ENCODE results near the gene LMF1.
"Not testable (repeated sequence)": the region's sequence is repeated elsewhere in the genome, so short reads cannot be mapped to it uniquely, and the experiment has no call there.

LMF1 gene

GRCh38 chr16:860891-861290 is 109.9 kb downstream of the LMF1 start:
- DNase-seq: no peak

DNA sequence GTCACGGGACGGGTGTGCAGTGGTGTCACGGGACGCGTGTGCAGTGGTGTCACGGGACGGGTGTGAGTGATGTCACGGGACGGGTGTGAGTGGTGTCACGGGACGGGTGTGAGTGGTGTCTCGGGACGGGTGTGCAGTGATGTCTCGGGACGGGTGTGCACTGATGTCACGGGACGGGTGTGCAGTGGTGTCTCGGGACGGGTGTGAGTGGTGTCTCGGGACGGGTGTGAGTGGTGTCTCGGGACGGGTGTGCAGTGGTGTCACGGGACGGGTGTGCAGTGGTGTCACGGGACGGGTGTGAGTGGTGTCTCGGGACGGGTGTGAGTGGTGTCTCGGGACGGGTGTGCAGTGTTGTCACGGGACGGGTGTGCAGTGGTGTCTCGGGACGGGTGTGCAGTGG is 111.8 kb downstream of the LMF1 start:
- not testable (repeated sequence) for DNase-seq

DNA sequence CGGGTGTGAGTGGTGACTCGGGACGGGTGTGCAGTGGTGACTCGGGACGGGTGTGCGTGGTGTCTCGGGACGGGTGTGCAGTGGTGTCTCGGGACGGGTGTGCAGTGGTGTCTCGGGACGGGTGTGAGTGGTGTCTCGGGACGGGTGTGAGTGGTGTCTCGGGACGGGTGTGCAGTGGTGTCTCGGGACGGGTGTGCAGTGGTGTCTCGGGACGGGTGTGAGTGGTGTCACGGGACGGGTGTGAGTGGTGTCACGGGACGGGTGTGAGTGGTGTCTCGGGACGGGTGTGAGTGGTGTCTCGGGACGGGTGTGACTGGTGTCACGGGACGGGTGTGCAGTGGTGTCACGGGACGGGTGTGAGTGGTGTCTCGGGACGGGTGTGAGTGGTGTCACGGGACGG is 112.3 kb downstream of the LMF1 start:
- not testable (repeated sequence) for DNase-seq

DNA sequence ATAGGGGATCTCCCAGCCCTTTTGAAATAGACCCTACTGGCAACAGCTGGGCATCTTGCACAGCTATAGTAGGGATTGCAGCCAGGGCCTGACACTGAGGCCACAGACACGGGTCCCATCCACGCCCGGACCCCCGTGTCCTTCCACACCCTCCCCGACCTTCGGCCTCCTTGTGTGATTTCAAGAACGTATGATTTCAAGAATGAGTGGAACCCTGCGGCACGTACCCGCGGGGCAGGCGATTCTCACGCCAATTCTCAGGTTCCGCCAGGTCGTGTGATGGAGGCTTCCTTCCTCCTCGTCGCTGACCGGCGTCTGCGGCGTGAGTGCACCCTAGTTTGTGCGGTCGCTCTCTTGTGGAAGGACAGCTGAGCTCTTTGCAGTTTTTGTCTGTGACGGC is 114.0 kb downstream of the LMF1 start:
- no peak for DNase-seq

DNA sequence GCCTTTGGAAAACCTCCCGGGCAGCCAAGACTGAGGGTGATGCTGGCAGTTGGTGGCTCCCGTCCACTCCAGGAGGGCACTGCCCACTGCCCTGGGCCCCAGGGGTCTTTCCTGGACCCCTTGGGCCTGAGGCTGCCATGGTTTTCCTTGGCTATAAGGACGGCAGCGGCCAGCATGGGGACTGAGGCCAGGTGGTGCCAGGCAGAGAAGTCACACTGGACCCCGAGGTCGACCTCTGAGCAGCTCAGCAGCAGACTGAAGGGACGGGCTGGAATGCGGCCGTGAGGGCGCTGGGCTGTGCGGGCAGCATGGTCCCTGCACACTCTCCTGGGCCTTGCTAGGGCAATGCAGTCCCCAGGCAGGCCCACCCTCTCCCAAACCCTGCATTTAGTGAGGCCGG is 114.7 kb downstream of the LMF1 start:
- no peak for DNase-seq

- no peak for DNase-seq
Observed at GRCh38 chr16:855471-855870, 115.3 kb downstream of the LMF1 start.

DNA sequence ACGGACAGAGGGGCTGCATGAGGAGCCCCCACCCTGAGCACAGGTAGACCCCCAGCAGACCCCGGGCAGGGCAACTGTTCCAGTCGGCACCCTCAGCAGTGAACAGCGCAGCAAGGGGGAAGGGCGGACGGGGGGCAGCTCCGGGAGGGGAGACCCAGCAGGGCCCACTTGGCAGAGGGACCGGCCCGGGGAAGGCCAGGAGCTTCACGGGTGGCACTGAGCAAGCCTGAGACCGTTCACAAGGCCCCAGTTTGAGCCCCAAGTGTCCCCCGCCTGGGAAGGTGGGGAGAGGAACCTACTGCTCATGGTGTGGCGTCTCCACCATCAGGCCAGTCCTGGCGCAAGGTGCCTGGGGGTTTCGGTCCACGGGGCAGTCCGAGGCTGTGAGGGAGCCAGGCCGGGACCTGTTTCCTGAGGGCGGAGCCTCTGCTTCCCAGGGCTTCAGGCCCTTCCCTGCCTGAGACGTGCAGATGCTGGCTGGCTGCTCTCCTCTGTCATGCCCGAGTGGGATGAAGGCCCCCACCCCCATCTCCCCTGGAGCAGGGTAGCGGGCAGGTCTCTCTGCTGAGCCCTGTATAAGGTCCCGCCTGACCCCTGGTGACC is 115.9 kb downstream of the LMF1 start:
- DNase-seq: no peak

- no peak for DNase-seq
Observed at GRCh38 chr16:853981-854807, 116.6 kb downstream of the LMF1 start.

DNA sequence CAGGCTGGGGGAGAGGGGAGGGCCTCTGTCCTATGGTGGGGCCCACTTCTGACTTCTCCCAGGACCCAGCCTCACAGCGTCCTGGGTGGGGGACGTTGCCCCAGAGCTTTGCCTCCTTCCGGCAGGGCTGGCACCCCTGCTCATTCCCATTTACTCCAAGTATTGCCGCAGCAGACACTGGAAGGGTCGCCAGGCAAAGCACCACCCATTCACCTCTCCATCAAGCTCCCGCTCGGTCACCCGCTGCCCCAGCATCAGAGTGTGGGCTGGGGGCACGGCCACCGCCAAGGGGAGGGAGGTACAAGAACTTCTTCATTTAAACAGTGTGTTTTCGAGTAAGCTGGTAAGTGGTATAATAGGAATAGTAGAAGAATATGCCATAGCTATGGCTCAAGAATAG is 117.5 kb downstream of the LMF1 start:
- no peak for DNase-seq

GRCh38 chr16:852451-853185 is 118.2 kb downstream of the LMF1 start:
- no peak for DNase-seq

DNA sequence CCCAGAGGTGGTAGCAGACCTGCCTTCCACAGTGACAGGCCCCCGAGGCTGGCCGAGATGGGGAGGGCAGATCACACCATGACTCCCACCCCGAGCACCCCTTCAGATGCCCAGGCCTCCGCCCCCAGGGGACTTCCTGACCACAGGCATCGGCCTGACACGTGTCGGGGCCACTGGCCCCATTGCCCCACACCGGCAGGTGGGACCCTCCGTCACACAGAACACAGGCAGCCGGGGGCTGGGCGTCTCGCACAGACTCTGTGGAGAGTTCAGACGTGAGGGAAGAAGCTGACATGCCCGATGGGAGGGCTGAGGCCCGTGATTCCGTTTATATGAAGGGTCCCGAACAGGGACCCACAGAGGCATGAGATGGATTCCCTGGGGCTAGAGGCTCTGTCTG is 118.9 kb downstream of the LMF1 start:
- no peak for DNase-seq

DNA sequence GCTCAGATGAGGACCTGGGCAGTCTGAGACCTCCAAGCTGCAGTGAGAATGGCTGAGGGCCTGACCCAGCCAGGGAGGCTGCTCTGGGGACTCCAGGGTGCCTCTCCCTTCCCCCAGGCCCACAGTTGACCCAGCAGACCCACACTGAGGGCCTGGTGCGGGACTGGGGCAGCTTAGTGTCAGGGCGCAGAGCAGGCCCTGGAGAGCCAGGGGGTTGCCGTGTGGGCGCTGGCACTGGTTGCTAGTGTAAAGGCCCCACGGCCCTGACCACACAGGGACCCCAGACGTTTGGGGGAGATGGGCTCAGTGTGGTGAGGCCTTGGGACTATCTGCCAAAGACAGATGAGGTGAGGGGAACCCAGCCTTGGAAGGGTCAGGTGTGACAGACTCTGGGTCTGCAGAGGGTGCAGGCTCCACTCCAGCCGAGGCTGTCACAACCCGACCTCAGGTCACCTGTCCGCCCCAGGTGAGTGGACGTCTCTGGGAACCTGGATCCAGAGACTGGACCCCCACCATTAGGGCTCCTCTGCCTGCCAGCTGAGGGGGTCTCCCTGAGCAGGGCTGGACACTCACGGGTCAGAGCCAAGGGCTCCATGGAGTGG is 119.5 kb downstream of the LMF1 start:
- no peak for DNase-seq

- no peak for DNase-seq
Observed at GRCh38 chr16:850668-851067, 120.1 kb downstream of the LMF1 start.

- DNase-seq: no peak
Observed at GRCh38 chr16:848510-849253, 122.1 kb downstream of the LMF1 start.

DNA sequence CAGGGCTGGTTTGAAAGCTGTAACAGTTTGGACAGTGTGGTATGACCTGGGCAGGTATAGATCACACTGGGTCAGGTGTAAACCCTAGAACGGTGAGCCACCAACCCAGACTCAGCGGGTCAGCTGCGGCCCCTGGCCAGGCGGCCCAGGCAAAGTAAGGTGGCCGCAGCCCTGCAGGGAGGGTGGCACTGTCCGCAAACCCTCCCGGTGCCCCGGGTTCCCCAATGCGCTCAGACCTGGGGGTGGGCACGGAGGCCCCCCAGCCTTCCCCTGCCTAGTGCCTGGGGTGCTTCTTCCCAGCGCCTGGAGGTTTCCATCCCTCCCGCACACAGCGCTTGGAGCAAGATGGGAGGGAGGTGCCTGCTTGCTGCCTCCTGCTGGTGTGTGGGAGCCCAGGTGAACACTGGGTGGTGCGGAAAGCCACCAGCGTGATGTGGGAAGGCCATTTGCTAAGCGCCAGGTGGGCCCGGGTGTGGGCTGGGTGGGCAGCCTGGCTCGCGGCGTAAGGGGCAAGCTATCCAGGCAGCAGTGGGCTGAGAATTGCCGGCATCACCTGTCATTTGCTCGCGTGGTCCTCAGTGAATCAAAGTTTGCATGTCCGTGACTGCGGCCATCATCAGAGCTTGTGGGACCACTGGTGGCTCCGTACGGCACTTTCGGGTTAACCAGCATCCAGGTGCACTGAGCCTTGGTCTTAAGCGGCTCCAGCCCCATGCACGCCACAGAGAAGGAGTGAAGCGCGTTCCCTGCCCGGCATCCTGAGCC is 122.9 kb downstream of the LMF1 start:
- no peak for DNase-seq

DNA sequence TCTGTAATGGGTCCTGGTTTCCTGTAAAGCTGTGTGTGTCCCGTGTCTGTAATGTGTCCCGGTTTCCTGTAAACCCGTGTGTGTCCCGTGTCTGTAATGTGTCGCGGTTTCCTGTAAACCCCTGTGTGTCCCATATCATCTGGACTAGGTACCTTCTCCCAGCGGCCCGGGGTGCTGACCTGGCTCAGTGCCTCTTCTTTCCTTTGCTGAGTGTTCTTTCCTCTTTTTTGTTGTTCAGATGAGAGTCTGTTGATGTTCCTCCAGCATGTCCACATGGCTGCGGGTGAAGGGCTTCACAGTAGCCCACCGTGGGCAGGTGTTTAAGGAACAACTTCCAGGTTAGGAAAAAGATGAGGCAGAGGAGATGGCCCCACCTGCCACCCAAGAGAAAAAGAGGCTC is 123.6 kb downstream of the LMF1 start:
- DNase-seq: no peak

- DNase-seq: no peak
Observed at GRCh38 chr16:845351-845745, 125.4 kb downstream of the LMF1 start.

DNA sequence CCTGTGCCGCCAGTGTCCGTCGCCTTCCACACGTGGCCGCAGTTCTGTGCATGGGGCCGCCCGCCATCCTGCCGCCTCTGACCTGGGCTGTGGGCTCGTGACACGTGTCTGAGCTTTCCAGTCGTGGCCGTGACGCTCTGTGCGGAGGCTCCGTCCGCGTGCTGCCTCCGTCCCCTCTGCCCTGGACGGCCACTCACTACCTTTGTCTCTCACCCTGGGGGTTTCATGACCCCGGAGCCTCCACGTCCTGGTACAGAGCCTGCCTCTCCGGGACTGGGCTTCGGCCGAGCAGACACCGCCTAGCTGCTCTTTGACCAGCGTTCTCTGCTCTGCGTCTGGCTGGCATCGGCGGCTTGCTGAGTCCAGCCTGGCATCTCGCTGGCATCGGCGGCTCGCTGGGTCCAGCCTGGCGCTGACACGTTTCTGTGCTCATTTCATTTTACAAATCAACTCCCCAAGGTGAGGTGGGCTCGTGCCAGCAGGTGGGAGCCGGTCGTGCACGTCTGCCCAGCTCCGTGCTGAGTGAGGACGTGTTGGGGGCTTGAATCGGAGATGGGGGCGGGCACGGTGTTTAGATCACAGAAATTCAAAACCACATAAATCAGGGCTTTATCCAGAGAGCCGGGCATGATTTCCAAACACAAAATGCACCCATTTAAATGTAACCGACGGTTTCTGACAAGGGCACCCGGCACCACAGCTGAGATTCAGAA is 126.0 kb downstream of the LMF1 start:
- DNase-seq: no peak

GRCh38 chr16:843771-844170 is 127.0 kb downstream of the LMF1 start:
- DNase-seq: no peak

DNA sequence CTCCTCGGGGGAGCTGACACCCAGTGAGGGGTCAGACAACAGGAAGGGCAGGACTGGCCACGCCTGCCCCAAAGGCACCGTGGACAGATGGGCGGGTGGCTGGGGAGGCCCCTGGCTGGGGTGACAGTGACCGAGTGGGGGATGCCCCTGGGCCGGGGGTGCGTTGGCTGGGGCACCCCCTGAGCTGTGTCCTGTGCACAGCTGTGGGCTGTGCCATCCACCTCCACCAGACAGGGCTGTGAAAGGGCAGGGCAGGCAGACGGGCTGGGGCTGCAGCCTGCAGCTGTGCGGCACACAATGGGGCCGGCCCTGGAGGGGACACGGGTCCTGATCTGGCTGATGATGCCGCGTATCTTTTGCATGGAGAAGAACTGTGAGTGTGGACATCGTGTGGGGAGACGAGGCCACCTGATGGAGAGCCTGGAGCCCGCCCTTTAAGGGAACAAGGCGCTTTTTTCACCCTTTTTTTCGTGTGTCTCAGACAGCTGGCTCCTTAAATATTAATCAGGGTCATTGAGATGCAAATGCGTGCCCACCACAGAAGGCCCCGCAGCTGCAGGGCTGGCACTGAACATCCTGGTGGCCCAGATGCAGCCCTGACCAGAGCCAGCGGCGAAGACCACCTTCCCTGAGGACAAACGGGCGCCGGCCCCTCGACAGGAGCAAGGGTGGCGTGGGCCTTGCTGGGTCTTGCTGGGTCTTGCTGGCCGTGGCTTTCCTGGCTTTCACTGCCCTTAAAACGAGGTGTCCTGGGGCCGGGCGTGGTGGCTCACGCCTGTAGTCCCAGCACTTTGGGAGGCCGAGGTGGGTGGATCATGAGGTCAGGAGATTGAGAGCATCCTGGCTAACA is 127.8 kb downstream of the LMF1 start:
- DNase-seq: no peak

All from NCI-H226 (cell line).